K562 (cell line): Measurements from ENCODE around the gene BSN. TPM values are rescaled to one million over a fixed set of nuclear protein-coding genes. Genes with fewer than 3 reads are reported as not detected.

ENCODE experiments used
- CEBPB ChIP-seq: fragments of 450-650 bp; IDR thresholded peaks from 2 replicates; pipeline ENCODE4 v1.6.1; 2016; ENCODE audit warnings: missing genetic modification characterization, missing compliant biosample characterization
- CSDE1 ChIP-seq, 2 experiments: fragments of 450-650 bp; IDR thresholded peaks; 2 replicates each; pipeline ENCODE4 v1.6.1; 2016; ENCODE audit warnings: mild to moderate bottlenecking in 1 of 2
- FOXA3 ChIP-seq, 2 experiments: fragments of 450-650 bp in 1 of 2; sonication (generic) in 1 of 2; formaldehyde crosslinking; IDR thresholded peaks in 1 of 2; conservative IDR thresholded peaks in 1 of 2; 2 replicates each; pipeline versions ENCODE4 v1.4.0 to v1.8.0; 2020 to 2022; ENCODE audit warnings: mild to moderate bottlenecking in 2 of 2, missing genetic modification reagents in 1 of 2
- HOXB6 ChIP-seq: fragments of 250-450 bp; sonication (Bioruptor Pico); IDR thresholded peaks from 2 replicates; pipeline ENCODE4 v1.5.1; 2022; ENCODE audit warnings: mild to moderate bottlenecking, borderline replicate concordance
- OTX1 ChIP-seq: fragments of 450-650 bp; formaldehyde crosslinking; IDR thresholded peaks from 2 replicates; pipeline ENCODE4 v1.4.0; 2022; ENCODE audit warnings: mild to moderate bottlenecking
- PCBP1 ChIP-seq: fragments of 200-400 bp; formaldehyde crosslinking; IDR thresholded peaks from 2 replicates; pipeline ENCODE4 v1.6.1; 2018; ENCODE audit warnings: mild to moderate bottlenecking, low read depth, low read length; ENCODE audit not compliant: poor library complexity, severe bottlenecking
- PHB ChIP-seq: fragments of 250-450 bp; sonication (Bioruptor Pico); IDR thresholded peaks from 2 replicates; pipeline ENCODE4 v1.5.0; 2021
- RERE ChIP-seq: sonication (generic); formaldehyde crosslinking; IDR thresholded peaks from 2 replicates; pipeline ENCODE4 v1.8.0; 2023; ENCODE audit warnings: missing genetic modification reagents, mild to moderate bottlenecking, borderline replicate concordance
- STAT5A ChIP-seq: IDR thresholded peaks from 2 replicates; pipeline ENCODE4 v1.6.1; 2012; ENCODE audit warnings: low read length, inconsistent platforms, borderline replicate concordance
- ZNF586 ChIP-seq: fragments of 450-650 bp; formaldehyde crosslinking; conservative IDR thresholded peaks from 2 replicates; pipeline ENCODE4 v1.4.0; 2020; ENCODE audit warnings: mild to moderate bottlenecking, moderate library complexity
- polyA plus RNA-seq, 8 experiments: library from polyadenylated mRNA; depleted of rRNA in 4 of 8; stranded (reverse) in 5 of 8; unstranded in 3 of 8; fragments of >200 nt; fragmentation: Nextera tagmentation in 2 of 8; fragmentation: Illumina TruSeq in 1 of 8; extraction: Ambion mirVana in 2 of 8; extraction: Trizol in 1 of 8; gene quantifications; 2 replicates each; pipeline versions ENCODE4 v1.2.1 to v1.2.3, GENCODE V29; 2011 to 2014; ENCODE audit warnings: inconsistent platforms in 1 of 8, missing spikeins in 1 of 8
- total RNA-seq, 7 experiments: library from RNA; depleted of rRNA in 6 of 7; stranded (reverse); fragments of >200 nt in 6 of 7; fragmentation: Illumina TruSeq in 2 of 7; extraction: Trizol in 2 of 7; gene quantifications; 2 replicates each; pipeline versions ENCODE4 v1.2.1 to v1.2.3, GENCODE V29; 2011 to 2021; ENCODE audit warnings: low replicate concordance in 1 of 7
- TF ChIP-seq, protein P1 (sequence below), 2 experiments: fragments of 450-650 bp; formaldehyde crosslinking in 1 of 2; IDR thresholded peaks; 2 replicates each; pipeline versions ENCODE4 v1.4.0 to v1.6.1; 2014 to 2020; ENCODE audit warnings: mild to moderate bottlenecking in 2 of 2, borderline replicate concordance in 1 of 2, low read depth in 1 of 2
- TF ChIP-seq, protein P2 (sequence below), 2 experiments: IDR thresholded peaks; 2 replicates each; pipeline ENCODE4 v1.6.1; 2011; ENCODE audit warnings: borderline replicate concordance in 1 of 2, control low read depth in 1 of 2, low read depth in 1 of 2, low read length in 1 of 2, mild to moderate bottlenecking in 1 of 2, mixed read lengths in 1 of 2, moderate library complexity in 1 of 2; ENCODE audit not compliant: insufficient read depth in 1 of 2, insufficient read length in 1 of 2, poor library complexity in 1 of 2, severe bottlenecking in 1 of 2; ENCODE audit errors: extremely low read depth in 1 of 2

BSN gene
- total and polyA plus RNA-seq, 9 of the 15 experiments (the other 6 are each of a cell fraction or from before 2014, with no cell fraction given) = 0.03 to 1.5 (median 0.29) TPM

DNA sequence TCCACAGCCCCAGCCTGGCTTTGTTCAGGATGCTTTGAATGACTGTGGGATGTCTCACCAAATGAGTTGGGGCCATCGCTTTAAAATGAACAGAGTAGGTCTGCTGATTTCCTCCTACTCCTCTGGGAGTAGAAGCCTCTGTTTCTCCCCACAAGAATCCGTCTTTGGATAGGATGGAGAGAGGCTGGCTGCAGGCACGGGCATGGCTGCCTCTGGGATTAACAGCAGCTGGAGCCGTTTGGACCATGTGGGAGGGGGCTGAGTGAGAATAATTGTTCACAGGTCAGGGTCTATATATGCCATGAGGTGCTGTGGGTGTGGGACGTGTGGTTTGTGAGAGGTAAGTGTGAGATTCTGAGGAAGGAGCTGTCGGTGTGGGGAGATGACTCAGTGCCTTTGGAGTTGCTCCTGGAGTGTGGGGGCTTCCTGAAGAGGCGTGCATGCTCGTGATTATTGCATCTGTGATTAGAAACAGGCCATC is 71.9 kb downstream of the BSN start (continued):
- TF ChIP-seq, protein P1, sequence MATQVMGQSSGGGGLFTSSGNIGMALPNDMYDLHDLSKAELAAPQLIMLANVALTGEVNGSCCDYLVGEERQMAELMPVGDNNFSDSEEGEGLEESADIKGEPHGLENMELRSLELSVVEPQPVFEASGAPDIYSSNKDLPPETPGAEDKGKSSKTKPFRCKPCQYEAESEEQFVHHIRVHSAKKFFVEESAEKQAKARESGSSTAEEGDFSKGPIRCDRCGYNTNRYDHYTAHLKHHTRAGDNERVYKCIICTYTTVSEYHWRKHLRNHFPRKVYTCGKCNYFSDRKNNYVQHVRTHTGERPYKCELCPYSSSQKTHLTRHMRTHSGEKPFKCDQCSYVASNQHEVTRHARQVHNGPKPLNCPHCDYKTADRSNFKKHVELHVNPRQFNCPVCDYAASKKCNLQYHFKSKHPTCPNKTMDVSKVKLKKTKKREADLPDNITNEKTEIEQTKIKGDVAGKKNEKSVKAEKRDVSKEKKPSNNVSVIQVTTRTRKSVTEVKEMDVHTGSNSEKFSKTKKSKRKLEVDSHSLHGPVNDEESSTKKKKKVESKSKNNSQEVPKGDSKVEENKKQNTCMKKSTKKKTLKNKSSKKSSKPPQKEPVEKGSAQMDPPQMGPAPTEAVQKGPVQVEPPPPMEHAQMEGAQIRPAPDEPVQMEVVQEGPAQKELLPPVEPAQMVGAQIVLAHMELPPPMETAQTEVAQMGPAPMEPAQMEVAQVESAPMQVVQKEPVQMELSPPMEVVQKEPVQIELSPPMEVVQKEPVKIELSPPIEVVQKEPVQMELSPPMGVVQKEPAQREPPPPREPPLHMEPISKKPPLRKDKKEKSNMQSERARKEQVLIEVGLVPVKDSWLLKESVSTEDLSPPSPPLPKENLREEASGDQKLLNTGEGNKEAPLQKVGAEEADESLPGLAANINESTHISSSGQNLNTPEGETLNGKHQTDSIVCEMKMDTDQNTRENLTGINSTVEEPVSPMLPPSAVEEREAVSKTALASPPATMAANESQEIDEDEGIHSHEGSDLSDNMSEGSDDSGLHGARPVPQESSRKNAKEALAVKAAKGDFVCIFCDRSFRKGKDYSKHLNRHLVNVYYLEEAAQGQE (IDR thresholded peaks at IDR 0.05; ENCODE audit: borderline replicate concordance) = no peak
- TF ChIP-seq, protein P1 (CRISPR knock-in tag; IDR thresholded peaks at IDR 0.05; ENCODE audit: low read depth) = no peak
- no peak for TF ChIP-seq HOXB6 (CRISPR knock-in tag)
- TF ChIP-seq OTX1 (CRISPR knock-in tag) = no peak
- TF ChIP-seq FOXA3 (CRISPR knock-in tag; conservative IDR thresholded peaks at IDR 0.05 in 1 of 2, IDR thresholded peaks at IDR 0.05 in 1 of 2) = no peak
- TF ChIP-seq, protein P2, sequence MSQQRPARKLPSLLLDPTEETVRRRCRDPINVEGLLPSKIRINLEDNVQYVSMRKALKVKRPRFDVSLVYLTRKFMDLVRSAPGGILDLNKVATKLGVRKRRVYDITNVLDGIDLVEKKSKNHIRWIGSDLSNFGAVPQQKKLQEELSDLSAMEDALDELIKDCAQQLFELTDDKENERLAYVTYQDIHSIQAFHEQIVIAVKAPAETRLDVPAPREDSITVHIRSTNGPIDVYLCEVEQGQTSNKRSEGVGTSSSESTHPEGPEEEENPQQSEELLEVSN (IDR thresholded peaks at IDR 0.05; ENCODE audit: borderline replicate concordance in 1 of 2, extremely low read depth in 1 of 2, insufficient read depth in 1 of 2, insufficient read length in 1 of 2, low read depth in 1 of 2, low read length in 1 of 2, poor library complexity in 1 of 2, severe bottlenecking in 1 of 2) = no peak
- TF ChIP-seq PCBP1 = no peak
- no peak for TF ChIP-seq PHB (CRISPR knock-in tag)
- TF ChIP-seq CSDE1 (IDR thresholded peaks at IDR 0.05) = no peak
- TF ChIP-seq CEBPB (tag) = no peak
- TF ChIP-seq RERE (CRISPR knock-in tag) = no peak
- no peak for TF ChIP-seq STAT5A
- no peak for TF ChIP-seq ZNF586 (CRISPR knock-in tag)
